GM10266 (cell line): ENCODE data around the gene TICAM2.

Experiments
- DNase-seq: peaks from one replicate; pipeline ENCODE4 v3.0.0; 2012; ENCODE audit errors: extremely low spot score
- CTCF ChIP-seq: IDR thresholded peaks from 2 replicates; pipeline ENCODE4 v1.5.1; 2012; ENCODE audit warnings: mild to moderate bottlenecking, low read depth; ENCODE audit not compliant: control insufficient read depth, insufficient read depth; ENCODE audit errors: missing control alignments

TICAM2 gene

GRCh38 chr5:115579747-115580173, 22.5 kb downstream of the TICAM2 start:
- no peak for TF ChIP-seq CTCF
- DNase-seq: peak; percentile 40

GRCh38 chr5:115579216-115579615, 23.1 kb downstream of the TICAM2 start:
- DNase-seq: no peak
- no peak for TF ChIP-seq CTCF

- no peak for TF ChIP-seq CTCF
Observed at GRCh38 chr5:115578657-115579056, 23.6 kb downstream of the TICAM2 start.

GRCh38 chr5:115577741-115578140, 24.5 kb downstream of the TICAM2 start:
- DNase-seq: peak; percentile 16
- TF ChIP-seq CTCF: no peak

More at GRCh38 chr5:115578657-115579056, 23.6 kb downstream of the TICAM2 start:
- DNase-seq: peak; percentile 34

- DNase-seq: no peak
- no peak for TF ChIP-seq CTCF
Observed at GRCh38 chr5:115577329-115577728, 24.9 kb downstream of the TICAM2 start.

GRCh38 chr5:115575167-115576070, 26.9 kb downstream of the TICAM2 start:
- DNase-seq: no peak
- TF ChIP-seq CTCF: no peak

- TF ChIP-seq CTCF: no peak
- DNase-seq: no peak
Observed at GRCh38 chr5:115573133-115573532, 29.1 kb downstream of the TICAM2 start.
